Pulmonary artery endothelial cell (primary cell): Measurements from ENCODE around the gene PRKN. TPM values are rescaled to one million over a fixed set of nuclear protein-coding genes. Genes with fewer than 3 reads are reported as not detected.

Experiments
- DNase-seq: peaks from one replicate; pipeline ENCODE4 v3.0.0-alpha.2; 2011; ENCODE audit warnings: low read depth, low spot score
- total RNA-seq: library from RNA; depleted of rRNA; stranded (reverse); fragments of >200 nt; gene quantifications from 2 replicates; pipeline ENCODE4 v1.2.3, GENCODE V29; 2014

The PRKN gene
- total RNA-seq, 1 donor from 2014 or later, result 0.59 TPM

- DNase-seq, result no peak
Observed at GRCh38 chr6:162387718-162388382, 339.7 kb downstream of the PRKN start.

GRCh38 chr6:162385980-162386379 lies 341.6 kb downstream of the PRKN start:
- DNase-seq, result no peak

- DNase-seq, result no peak
Observed at GRCh38 chr6:162379757-162380409, 347.7 kb downstream of the PRKN start.

GRCh38 chr6:162377735-162378134 lies 349.8 kb downstream of the PRKN start:
- DNase-seq, result no peak

- DNase-seq, result no peak
Observed at GRCh38 chr6:162373868-162374267, 353.7 kb downstream of the PRKN start.

- no peak for DNase-seq
Observed at GRCh38 chr6:162373192-162373591, 354.4 kb downstream of the PRKN start.

- DNase-seq, result no peak
Observed at GRCh38 chr6:162372106-162372505, 355.5 kb downstream of the PRKN start.

GRCh38 chr6:162371121-162371520 lies 356.4 kb downstream of the PRKN start:
- no peak for DNase-seq

- no peak for DNase-seq
Observed at GRCh38 chr6:162369091-162369490, 358.5 kb downstream of the PRKN start.

GRCh38 chr6:162364488-162364887 lies 363.1 kb downstream of the PRKN start:
- no peak for DNase-seq

- DNase-seq, result no peak
Observed at GRCh38 chr6:162363757-162364156, 363.8 kb downstream of the PRKN start.

- no peak for DNase-seq
Observed at GRCh38 chr6:162360901-162361567, 366.5 kb downstream of the PRKN start.

GRCh38 chr6:162358625-162359024 lies 368.9 kb downstream of the PRKN start:
- no peak for DNase-seq

- DNase-seq, result no peak
Observed at GRCh38 chr6:162345051-162345511, 382.5 kb downstream of the PRKN start.

GRCh38 chr6:162344646-162345010 lies 382.9 kb downstream of the PRKN start:
- no peak for DNase-seq

- no peak for DNase-seq
Observed at GRCh38 chr6:162343936-162344645, 383.5 kb downstream of the PRKN start.

- DNase-seq, result no peak
Observed at GRCh38 chr6:162343198-162343935, 384.2 kb downstream of the PRKN start.

- DNase-seq, result no peak
Observed at GRCh38 chr6:162337412-162337811, 390.2 kb downstream of the PRKN start.

- DNase-seq, result no peak
Observed at GRCh38 chr6:162336359-162336758, 391.2 kb downstream of the PRKN start.

- no peak for DNase-seq
Observed at GRCh38 chr6:162332365-162332764, 395.2 kb downstream of the PRKN start.

GRCh38 chr6:162331911-162332310 lies 395.7 kb downstream of the PRKN start:
- no peak for DNase-seq
